GM15510 (cell line): ENCODE measurements around the gene CEP63.
A peak's percentile ranks its signal among the peaks of the same experiment; 100 is the strongest.

Experiments
- POLR2A ChIP-seq: IDR thresholded peaks from 3 replicates; pipeline ENCODE4 v1.6.1; 2011; ENCODE audit warnings: borderline replicate concordance; ENCODE audit not compliant: insufficient read length; ENCODE audit errors: extremely low read depth

The CEP63 gene

DNA sequence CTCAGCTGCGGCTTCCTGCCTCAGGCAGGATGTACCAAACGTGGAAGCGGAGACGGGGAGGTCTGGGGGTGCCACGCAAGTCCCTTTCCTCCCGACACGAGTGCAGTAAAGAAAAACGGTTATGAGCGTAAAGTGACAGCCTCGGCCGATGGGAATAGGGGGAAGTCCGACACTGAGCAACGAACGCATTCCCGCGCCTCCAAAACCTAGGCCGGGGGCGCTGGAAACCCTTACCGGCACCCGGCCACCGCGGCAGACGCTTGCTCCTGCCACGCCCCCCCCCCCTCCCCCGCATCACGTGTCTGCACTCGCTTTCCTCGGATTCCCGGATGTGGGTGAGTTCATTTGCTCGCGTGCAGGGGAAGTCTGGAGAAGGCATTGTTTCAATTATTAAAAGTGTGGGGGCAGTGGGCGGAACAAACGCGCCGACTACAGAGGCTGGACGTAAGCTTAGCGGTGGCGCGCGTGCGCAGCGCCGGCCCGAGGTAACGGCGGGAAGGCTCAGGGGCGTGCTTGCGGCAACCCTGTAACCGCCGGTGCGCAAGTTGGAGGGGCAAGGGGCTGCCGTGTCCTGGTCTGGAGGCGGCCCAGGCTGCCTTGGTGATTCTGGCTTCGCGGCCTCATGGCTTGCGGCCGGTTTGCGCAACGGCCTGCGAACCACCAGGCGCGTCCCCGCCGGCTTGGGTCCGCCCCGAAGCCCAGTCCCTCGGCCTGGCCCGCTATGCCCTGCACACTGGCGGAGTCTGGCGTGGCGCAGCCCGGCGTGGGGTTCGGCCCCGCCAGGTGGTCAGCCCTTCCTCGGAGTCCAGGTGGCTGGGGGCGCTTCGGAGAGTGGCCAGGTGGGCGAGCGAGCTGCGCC is at the start of gene CEP63, which contains the start of gene ANAPC13:
Gene CEP63 (plus strand): TSS at position 340 of the 859 bp plus-strand sequence. CDS start 9,264 bp downstream, outside the sequence.
Gene ANAPC13 (minus strand): TSS at position 268 of the 859 bp plus-strand sequence. CDS start 3,081 bp downstream, outside the sequence.
- peak; percentile 66 for TF ChIP-seq POLR2A

GRCh38 chr3:134437211-134437752 is 48.6 kb upstream of the CEP63 start:
- TF ChIP-seq POLR2A, result no peak

DNA sequence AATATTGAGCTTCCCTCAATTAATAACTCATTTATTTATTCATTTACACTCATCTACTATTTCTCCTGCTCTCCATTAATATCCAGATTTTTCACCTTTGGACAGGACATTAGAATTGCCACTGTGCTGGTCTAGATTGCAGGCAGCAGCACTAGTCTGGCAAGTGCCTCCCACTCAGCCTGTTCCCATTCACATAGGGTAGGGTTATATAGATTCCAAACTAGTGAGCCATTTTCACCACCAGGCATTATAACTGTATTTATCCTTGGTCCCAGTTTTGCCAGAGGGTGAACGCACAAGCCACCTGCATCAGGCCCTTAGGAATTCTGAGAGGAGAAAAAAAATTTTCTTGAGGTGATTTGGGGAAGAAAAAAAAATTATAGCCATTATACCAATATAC is 44.5 kb upstream of the CEP63 start:
- no peak for TF ChIP-seq POLR2A

DNA sequence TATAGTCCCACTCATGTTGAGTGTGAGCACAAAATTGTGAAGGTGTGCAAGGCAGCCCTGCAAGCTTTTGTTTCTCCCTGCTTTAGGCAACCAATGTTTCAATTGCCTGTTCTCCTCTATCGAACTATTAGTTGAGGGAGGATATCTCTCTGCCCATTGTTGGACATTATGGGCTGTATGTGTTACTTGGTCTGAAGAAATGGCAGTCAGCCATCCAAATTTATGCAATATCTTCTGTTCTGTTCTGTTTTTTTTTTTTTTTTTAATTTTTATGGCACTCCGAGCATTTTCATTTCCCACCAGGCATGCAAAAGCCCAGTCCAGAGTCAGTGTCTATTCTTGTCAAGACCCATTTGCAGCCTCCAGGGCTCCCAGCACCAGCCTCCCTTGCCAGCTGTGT is 44.0 kb upstream of the CEP63 start:
- TF ChIP-seq POLR2A, result no peak

- TF ChIP-seq POLR2A, result no peak
Measured at GRCh38 chr3:134445095-134445494, 40.8 kb upstream of the CEP63 start.

- TF ChIP-seq POLR2A, result no peak
Measured at GRCh38 chr3:134445636-134446035, 40.2 kb upstream of the CEP63 start.

- TF ChIP-seq POLR2A, result no peak
Measured at GRCh38 chr3:134446800-134447199, 39.1 kb upstream of the CEP63 start.

- TF ChIP-seq POLR2A, result no peak
Measured at GRCh38 chr3:134447351-134447750, 38.5 kb upstream of the CEP63 start.

GRCh38 chr3:134448664-134449063 is 37.2 kb upstream of the CEP63 start:
- no peak for TF ChIP-seq POLR2A

DNA sequence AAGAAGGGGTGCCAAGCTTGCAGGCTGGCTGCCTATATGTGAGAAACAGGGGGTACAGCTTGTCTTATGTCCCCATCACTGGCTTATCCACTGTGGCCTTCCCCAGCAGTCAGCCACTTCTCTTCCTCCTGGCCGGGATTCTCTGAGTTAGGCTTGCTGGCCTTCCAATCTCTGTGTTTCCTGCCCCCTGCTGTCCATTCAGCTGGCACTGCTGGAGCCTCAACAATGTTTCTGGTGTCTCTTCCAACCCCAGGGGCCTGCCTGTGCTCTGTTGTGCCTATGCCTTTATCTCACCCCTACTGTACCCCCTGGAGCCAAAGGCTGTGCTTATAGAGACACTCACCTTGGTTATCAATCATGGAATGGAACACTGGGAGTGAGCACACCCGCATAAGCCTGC is 36.6 kb upstream of the CEP63 start:
- no peak for TF ChIP-seq POLR2A

DNA sequence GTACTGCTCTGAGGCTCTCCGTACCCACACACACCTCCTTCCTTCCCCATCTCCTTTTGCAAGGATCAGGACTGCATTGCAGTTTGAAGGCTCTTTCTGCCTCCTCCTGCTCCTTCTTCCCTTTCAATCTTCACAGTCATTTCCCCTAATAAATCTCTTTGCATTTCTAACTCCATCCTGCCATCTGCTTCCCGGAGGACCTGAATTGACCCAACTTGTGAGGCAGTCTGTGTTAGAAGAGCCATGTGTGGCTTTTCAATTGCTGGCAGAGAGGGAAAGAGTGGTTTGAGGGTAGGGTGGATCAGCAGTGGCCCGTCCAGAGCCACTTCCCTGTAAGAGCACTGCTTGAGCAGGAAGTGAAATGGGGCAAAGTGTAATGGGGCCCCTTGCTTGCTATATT is 35.9 kb upstream of the CEP63 start:
- no peak for TF ChIP-seq POLR2A

- TF ChIP-seq POLR2A, result no peak
Measured at GRCh38 chr3:134453631-134454030, 32.2 kb upstream of the CEP63 start.

GRCh38 chr3:134457376-134458074 is 28.3 kb upstream of the CEP63 start:
- no peak for TF ChIP-seq POLR2A

DNA sequence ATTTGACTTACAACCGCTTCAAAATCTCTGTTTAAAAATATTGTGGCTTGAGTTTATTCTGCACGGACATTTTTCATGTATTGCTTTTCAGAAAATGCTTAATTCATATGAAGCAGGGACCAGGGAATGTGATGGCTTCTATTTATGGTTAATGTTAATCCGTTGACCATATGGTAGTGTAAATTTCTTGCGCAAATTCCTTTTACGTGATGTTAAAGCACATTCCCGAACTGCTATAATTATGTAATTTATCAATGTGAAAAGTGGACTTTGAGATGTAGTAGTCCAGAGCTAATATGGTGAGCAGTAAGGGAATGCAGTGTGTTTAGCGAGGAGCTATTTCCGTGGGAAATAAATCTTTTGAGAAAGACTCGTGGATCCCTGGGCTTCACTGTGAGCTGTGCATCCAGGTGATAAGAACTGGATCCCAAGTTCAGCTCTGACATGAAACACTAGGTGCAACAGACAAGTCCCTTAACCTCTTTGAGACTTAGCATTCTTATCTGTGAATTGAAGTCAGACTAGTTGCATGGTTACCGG is 27.4 kb upstream of the CEP63 start:
- no peak for TF ChIP-seq POLR2A

DNA sequence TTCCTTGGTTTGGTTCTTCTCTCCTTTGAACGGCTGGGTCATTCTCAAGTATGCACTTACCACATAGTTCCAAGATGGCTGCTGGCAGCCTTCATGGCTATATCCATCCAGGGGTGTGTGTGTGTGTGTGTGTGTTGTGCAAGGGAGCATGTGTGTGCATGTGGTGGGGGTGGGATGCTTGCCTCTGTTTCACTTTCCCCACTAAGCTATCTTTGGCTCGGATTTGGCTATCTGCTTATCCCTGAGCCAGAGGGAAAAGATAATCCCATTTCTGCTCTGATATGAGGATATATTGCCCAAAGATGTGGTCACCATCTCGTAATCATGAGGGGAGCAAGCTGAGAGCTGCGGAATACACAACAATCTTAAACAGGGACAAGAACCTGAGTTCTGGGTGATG is 26.3 kb upstream of the CEP63 start:
- no peak for TF ChIP-seq POLR2A
